Neural cell (in vitro differentiated cells): ENCODE results near the gene PPP6R1. TPM values are rescaled to one million over a fixed set of nuclear protein-coding genes. Genes with fewer than 3 reads are reported as not detected.

Experiments
- H2AFZ ChIP-seq: fragments of 200-600, 300-800 bp; sonication (generic), shearing (Covaris generic); 2 replicates; pipeline ENCODE4 v1.6.0; 2014; ENCODE audit warnings: low read depth, mild to moderate bottlenecking, antibody characterized with exemption, low read length, moderate library complexity
- H3F3A ChIP-seq: fragments of 200-600 bp; shearing (Covaris generic); 2 replicates; pipeline ENCODE4 v1.6.1; 2016; ENCODE audit warnings: mild to moderate bottlenecking, moderate library complexity, mixed read lengths, antibody characterized with exemption, low read length; ENCODE audit not compliant: insufficient read depth, poor library complexity, severe bottlenecking
- H3K27ac ChIP-seq: fragments of 200-600, 300-800 bp; sonication (generic), shearing (Covaris generic); 2 replicates; pipeline ENCODE4 v1.5.1; 2014; ENCODE audit warnings: mild to moderate bottlenecking, low read length, moderate library complexity
- H3K27me3 ChIP-seq: fragments of 300-800, 200-600 bp; sonication (generic), shearing (Covaris generic); 2 replicates; pipeline ENCODE4 v1.6.0; 2014; ENCODE audit warnings: mild to moderate bottlenecking, low read depth, low read length, moderate library complexity; ENCODE audit not compliant: insufficient read depth
- H3K36me3 ChIP-seq: fragments of 300-800, 200-600 bp; sonication (generic), shearing (Covaris generic); 2 replicates; pipeline ENCODE4 v1.5.1; 2014; ENCODE audit warnings: mild to moderate bottlenecking, antibody characterized with exemption, low read length, moderate library complexity; ENCODE audit not compliant: insufficient read depth
- H3K4me2 ChIP-seq: fragments of 300-800, 200-600 bp; sonication (generic), shearing (Covaris generic); 2 replicates; pipeline ENCODE4 v1.6.0; 2014; ENCODE audit warnings: mild to moderate bottlenecking, low read length
- H3K4me3 ChIP-seq: fragments of 300-800, 200-600 bp; sonication (generic), shearing (Covaris generic); 2 replicates; pipeline ENCODE4 v1.5.1; 2014; ENCODE audit warnings: mild to moderate bottlenecking, low read length, moderate library complexity
- H3K79me2 ChIP-seq: fragments of 200-600 bp; shearing (Covaris generic); replicated peaks from 2 replicates; pipeline ENCODE4 v1.6.0; 2014; ENCODE audit warnings: mild to moderate bottlenecking, low read length, moderate library complexity; ENCODE audit not compliant: insufficient read depth
- H3K9ac ChIP-seq: fragments of 300-800, 200-600 bp; sonication (generic), shearing (Covaris generic); 2 replicates; pipeline ENCODE4 v1.6.1; 2016; ENCODE audit warnings: mild to moderate bottlenecking, low read length, mixed read lengths
- H3K9me2 ChIP-seq: fragments of 200-600 bp; shearing (Covaris generic); 2 replicates; pipeline ENCODE4 v1.6.1; 2016; ENCODE audit warnings: mild to moderate bottlenecking, low read length, mixed read lengths; ENCODE audit not compliant: insufficient read depth
- H3K9me3 ChIP-seq: fragments of 200-600, 300-800 bp; sonication (generic), shearing (Covaris generic); 2 replicates; pipeline ENCODE4 v1.6.1; 2016; ENCODE audit warnings: mild to moderate bottlenecking, mixed run types, low read length, moderate library complexity, mixed read lengths
- H4K20me1 ChIP-seq: fragments of 200-600 bp; shearing (Covaris generic); 2 replicates; pipeline ENCODE4 v1.6.1; 2016; ENCODE audit warnings: mild to moderate bottlenecking, mixed run types; ENCODE audit not compliant: insufficient read depth
- CTCF ChIP-seq: fragments of 450-650 bp; IDR thresholded peaks from 2 replicates; pipeline ENCODE4 v1.5.1; 2014; ENCODE audit warnings: antibody characterized with exemption, mild to moderate bottlenecking, moderate library complexity; ENCODE audit not compliant: poor library complexity, severe bottlenecking
- EP300 ChIP-seq: fragments of 450-650 bp; conservative IDR thresholded peaks from 2 replicates; pipeline ENCODE4 v1.6.1; 2014; ENCODE audit warnings: antibody characterized with exemption, mild to moderate bottlenecking, moderate library complexity; ENCODE audit not compliant: poor library complexity, severe bottlenecking
- EZH2 ChIP-seq: fragments of 200-600, 300-800 bp; shearing (Covaris generic), sonication (generic); IDR thresholded peaks from 2 replicates; pipeline ENCODE4 v1.6.1; 2014; ENCODE audit warnings: antibody characterized with exemption, low read length, borderline replicate concordance, mild to moderate bottlenecking; ENCODE audit not compliant: insufficient read depth, poor library complexity, severe bottlenecking
- MXI1 ChIP-seq: fragments of 450-650 bp; conservative IDR thresholded peaks from 2 replicates; pipeline ENCODE4 v1.6.1; 2014; ENCODE audit warnings: antibody characterized with exemption, mild to moderate bottlenecking; ENCODE audit not compliant: poor library complexity, severe bottlenecking
- POLR2AphosphoS5 ChIP-seq: IDR thresholded peaks from 2 replicates; pipeline ENCODE4 v1.6.1; 2012
- RAD21 ChIP-seq: fragments of 450-650 bp; conservative IDR thresholded peaks from 2 replicates; pipeline ENCODE4 v1.6.1; 2014; ENCODE audit warnings: antibody characterized with exemption, mild to moderate bottlenecking, moderate library complexity
- REST ChIP-seq: IDR thresholded peaks from 2 replicates; pipeline ENCODE4 v1.6.1; 2012; ENCODE audit warnings: borderline replicate concordance
- SMC3 ChIP-seq: fragments of 450-650 bp; conservative IDR thresholded peaks from 2 replicates; pipeline ENCODE4 v1.6.1; 2014; ENCODE audit warnings: antibody characterized with exemption, mild to moderate bottlenecking, moderate library complexity; ENCODE audit not compliant: poor library complexity
- TAF1 ChIP-seq: IDR thresholded peaks from 2 replicates; pipeline ENCODE4 v1.6.1; 2012; ENCODE audit warnings: low read depth
- polyA plus RNA-seq: library from polyadenylated mRNA; depleted of rRNA; stranded (reverse); fragments of >200 nt; gene quantifications from 2 replicates; pipeline ENCODE4 v1.2.3, GENCODE V29; 2014

PPP6R1 gene
- polyA plus RNA-seq, 1 donor from 2014 or later = 20.0 TPM

GRCh38 chr19:55251341-55252081 lies 7.3 kb downstream of the PPP6R1 start:
- H3K36me3 ChIP-seq = no peaks in the 10 kb centered on the region
- no peaks in the 10 kb centered on the region for H3F3A ChIP-seq
- no peaks in the 10 kb centered on the region for H3K27me3 ChIP-seq
- H3K9me2 ChIP-seq = no peaks in the 10 kb centered on the region
- H4K20me1 ChIP-seq = peaks cover 6% of the 10 kb centered on the region
- no peak overlapping the region for H3K9ac ChIP-seq
- TF ChIP-seq MXI1 = no peak
- no peak for TF ChIP-seq EZH2
- TF ChIP-seq SMC3 = no peak
- no peak for TF ChIP-seq EP300
- TF ChIP-seq POLR2AphosphoS5 = no peak
- TF ChIP-seq RAD21 = no peak
- no peak for TF ChIP-seq TAF1
- TF ChIP-seq CTCF = no peak
- TF ChIP-seq REST = no peak
- peaks cover 59% of the 10 kb centered on the region for H3K79me2 ChIP-seq
- H2AFZ ChIP-seq = no peak overlapping the region
- no peak overlapping the region for H3K27ac ChIP-seq
- no peak overlapping the region for H3K4me3 ChIP-seq
- H3K9me3 ChIP-seq = no peaks in the 10 kb centered on the region
- H3K4me2 ChIP-seq = no peak overlapping the region

- TF ChIP-seq REST (no peak), SMC3 (no peak), POLR2AphosphoS5 (no peak), EP300 (no peak), CTCF (no peak), EZH2 (no peak), RAD21 (no peak), MXI1 (no peak), TAF1 (no peak)
- Histone ChIP-seq H3K79me2 (peaks cover 49% of the 10 kb centered on the region), H3K36me3 (no peaks in the 10 kb centered on the region), H3K27me3 (no peaks in the 10 kb centered on the region), H3K9me3 (no peaks in the 10 kb centered on the region), H2AFZ (no peak overlapping the region), H3K4me2 (no peak overlapping the region), H4K20me1 (no peaks in the 10 kb centered on the region), H3F3A (no peaks in the 10 kb centered on the region), H3K9me2 (no peaks in the 10 kb centered on the region), H3K9ac (no peak overlapping the region), H3K4me3 (no peak overlapping the region), H3K27ac (no peak overlapping the region)
These were observed 8.4 kb downstream of the PPP6R1 start for GRCh38 chr19:55250262-55251036.
